NCI-H526 treated with DMSO at 0.1 percent for 48 hours (cell line): ENCODE measurements around the gene ESPN.

Experiments used
- DNase-seq: peaks from one replicate; lab custom pipeline; 2025; lab: John Stamatoyannopoulos, UW

ESPN gene

DNA sequence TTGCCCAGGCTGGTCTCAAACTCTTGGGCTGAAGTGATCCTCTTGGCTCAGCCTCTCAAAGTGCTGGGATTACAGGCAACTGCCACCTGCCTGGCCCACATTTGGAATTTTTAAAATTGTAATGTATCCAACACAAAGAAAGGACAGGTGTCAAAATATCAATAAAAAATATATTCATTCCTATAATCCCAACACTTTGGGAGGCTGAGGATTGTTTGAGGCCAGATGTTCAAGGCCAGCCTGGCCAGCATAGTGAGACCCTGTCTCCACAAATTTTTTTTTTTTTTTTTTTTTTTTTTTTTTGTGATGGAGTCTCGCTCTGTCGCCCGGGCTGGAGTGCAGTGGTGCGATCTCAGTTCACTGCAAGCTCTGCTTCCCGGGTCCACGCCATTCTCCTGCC is 14.8 kb upstream of the ESPN start:
- DNase-seq: no peak

DNA sequence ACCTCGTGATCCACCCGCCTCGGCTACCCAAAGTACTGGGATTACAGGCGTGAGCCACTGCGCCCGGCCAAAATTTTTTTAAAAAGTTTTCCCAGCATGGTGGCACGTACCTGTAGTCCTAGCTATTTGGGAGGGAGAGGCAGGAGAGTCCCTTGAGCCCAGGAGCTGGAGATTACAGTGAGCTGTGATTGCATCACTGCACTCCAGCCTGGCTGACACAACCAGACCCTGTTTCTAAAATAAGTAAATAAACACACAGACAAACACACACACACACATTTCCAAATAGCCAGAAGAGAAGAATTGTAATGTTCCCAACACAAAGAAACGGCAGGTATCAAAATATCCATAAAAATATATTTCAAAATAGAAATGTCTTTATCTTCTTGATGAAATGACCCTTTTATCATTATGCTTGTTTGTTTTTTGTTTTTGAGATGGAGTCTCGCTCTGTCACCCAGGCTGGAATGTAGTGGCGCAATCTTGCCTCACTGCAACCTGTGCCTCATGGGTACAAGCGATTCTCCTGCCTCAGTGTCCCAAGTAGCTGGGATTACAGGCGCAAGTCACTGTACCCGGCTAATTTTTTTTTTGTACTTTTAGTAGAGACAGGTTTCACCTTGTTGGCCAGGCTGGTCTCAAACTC is 14.2 kb upstream of the ESPN start:
- no peak for DNase-seq

DNA sequence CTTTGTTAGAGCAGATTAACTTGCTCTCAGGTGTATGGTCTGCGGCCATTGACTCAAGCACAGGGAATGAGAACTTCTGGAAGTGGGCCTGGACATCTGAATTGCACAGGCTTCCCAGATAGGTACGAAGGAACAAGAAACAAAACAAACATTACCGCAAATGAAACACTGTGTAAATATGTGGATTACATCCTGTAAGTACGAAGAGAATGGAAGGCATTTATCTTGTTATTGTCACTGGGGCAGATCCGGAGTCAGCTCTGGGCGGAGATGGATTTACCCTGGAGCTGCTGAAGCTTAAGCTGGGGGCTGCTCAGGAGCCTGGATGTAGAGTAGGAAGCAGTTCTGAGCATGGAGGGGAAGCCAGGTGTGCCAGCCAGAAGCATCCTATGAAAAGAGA is 11.7 kb upstream of the ESPN start:
- no peak for DNase-seq

DNA sequence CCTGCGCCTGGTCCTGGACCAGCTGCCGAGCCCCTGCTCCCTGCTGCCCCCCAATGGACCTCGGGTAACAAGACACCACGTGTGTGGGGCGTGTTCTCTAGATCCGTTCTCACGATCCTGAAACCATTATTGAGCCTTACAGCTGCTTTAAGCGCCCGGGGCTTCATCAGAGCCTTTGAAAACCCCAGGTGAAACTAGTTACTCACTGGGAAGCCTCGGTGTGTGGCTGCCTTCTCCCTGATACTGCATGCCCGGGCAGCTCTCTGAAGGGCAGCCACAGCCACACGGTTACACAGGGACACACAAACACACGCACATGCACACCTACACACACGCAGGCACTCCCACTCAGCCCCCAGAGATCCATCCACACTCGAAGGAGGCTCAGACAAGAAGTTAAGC is 10.1 kb upstream of the ESPN start:
- peak; percentile 61 for DNase-seq

DNA sequence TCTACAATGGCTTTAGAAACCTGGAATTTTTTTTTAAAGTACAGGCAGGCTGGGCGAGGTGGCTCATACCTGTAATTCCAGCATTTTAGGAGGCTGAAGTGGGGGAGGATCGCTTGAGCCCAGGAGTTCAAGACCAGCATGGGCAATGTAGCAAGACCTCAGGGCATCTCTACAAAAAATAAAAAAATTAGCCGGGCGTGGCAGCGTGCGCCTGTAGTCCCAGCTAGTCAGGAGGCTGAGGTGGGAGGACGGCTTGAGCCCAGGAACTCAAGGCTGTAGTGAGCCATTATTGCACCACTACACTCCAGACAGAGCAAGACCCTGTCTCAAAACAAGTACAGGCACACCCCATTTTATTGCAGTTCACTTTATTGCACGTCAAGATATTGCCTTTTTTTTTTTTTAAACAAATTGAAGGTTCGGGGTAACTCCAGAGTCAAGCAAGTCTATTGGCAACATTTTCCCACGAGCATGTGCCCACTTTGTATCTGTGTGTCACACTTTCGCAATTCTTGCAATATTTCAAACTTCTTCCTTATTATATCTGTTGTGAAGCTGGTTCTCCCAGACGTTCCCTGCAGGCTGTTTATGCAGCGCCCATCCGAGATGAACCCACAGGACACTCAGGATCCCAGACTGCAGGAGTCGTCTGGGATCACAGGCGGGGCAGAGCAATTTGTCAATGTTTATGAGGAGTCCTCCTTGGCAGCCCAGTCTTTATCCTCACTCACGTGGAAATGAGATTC is 9.5 kb upstream of the ESPN start:
- DNase-seq: no peak

DNA sequence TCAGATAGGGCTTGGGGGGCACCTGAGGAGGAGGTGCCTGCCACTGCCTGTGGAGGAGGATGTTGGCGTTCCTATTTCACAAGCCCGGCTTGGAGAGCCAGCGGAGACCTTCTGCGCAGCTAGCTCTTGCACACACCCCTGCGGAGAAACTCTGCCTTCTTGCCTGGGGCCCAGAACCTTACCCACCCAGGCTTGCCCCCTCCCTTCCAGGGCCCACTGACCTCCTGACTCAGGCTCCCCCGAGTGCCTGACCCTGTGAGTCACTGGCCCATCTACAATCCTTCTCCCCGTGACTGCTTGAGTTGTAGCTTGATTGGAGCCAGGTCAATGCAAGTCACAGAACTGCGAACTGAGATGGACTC is 8.3 kb upstream of the ESPN start:
- no peak for DNase-seq

DNA sequence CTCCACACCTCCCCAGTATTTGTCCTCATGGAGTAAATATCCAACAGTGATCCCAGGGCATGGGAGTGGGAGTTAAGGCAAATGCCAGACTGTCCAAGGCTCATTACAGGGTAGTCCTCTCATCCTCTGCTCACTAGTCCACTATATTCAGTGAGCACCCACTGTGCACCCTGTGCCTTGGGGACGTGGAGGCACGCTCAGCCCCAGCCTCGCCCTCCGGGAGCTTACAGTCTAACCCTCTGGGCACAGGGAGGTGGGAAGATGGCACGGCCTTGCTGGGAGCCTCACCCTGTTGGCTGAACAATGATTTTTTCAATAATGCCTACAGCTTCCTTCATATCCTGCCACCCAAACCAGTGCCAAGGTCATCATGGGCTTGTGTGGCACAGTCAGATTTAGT is 7.7 kb upstream of the ESPN start:
- no peak for DNase-seq

DNA sequence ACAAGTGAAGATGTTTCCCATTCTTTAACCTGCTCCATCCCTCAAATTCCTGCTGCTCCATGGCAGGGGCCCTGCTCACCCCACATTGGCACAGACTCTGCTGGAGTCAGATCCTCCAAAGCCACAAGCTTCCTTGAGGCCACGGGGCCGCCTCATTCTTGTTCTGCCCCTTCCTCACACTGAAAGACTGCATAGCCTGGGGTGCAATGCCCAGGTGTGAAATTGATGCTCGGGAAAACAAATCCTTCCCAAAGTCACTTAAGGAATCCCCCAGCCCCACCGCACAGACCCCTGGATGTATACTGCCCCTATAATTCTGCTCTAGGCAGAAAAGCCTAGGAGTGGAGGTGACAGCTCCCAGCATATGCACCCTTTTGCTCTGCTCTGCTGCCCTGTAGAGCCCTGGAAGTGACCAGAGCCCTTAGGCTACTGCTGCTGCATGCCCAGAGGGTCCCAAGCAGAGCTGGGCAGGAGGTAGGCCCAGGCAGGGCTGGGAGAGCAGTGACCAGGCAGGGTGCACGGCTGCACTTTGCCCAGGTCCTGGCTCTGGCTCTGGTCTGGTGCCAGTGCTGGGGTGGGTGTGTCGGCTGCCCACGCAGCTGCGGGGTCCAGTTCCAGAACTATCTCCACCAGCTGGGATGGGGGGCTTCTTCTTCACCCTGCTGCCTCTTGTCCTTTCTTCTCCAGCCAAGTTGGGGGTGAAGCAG is 6.5 kb upstream of the ESPN start:
- no peak for DNase-seq

DNA sequence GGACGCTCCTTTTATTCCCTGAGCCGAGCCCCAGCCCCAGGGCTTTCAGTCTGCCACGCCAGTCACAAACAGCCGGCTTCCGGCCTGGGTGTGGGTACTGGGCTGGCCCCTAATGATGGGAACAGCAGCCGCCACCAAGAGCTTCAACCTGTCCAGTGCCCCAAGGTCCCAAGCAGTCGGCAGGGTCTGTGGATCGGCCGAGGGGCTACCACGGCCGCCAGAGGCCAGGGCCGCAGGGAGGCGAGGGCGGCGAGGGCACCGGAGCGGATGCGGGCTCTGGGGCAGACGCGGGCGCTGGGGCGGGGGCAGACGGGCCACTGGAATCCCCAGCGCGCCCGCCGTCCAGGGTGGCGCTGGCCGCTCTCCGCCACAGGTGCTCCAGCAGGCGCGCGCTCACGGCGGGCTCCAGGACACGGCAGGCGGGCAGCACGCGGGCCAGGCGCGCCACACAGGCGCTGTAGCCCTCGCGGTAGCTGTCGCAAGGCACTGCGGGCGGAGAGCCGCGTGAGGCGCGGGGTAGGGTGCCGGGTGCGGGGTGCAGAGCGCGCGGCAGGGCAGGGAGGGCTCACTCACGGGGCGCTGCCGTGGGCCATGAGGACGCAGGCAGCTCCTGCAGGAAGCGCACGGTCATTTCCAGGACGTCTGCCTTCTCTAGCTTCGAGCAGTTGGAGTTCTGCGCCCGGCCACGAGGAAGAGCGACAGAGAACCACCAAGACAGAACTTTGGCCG is 5.7 kb upstream of the ESPN start:
- DNase-seq: no peak

DNA sequence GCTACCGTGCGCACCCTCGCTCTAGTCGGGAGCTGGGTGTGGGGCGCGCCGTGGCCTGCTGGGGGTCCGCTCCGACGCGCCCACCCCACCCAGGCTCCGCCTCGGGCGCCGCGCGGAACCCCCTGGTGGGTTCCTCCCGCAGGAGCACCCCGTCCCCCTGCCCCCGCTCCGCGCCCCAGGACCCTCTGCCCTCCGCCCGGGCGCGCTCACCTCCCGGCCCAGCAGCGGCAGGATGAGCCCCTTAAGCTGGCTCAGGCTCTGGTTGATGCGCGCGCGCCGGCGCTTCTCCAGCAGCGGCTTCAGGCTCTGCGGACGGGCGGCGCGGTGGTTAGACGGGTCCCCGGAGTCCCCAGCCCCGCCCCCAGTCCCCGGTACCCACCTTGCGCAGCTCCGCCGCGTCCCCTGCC is 5.2 kb upstream of the ESPN start:
- DNase-seq: no peak

DNA sequence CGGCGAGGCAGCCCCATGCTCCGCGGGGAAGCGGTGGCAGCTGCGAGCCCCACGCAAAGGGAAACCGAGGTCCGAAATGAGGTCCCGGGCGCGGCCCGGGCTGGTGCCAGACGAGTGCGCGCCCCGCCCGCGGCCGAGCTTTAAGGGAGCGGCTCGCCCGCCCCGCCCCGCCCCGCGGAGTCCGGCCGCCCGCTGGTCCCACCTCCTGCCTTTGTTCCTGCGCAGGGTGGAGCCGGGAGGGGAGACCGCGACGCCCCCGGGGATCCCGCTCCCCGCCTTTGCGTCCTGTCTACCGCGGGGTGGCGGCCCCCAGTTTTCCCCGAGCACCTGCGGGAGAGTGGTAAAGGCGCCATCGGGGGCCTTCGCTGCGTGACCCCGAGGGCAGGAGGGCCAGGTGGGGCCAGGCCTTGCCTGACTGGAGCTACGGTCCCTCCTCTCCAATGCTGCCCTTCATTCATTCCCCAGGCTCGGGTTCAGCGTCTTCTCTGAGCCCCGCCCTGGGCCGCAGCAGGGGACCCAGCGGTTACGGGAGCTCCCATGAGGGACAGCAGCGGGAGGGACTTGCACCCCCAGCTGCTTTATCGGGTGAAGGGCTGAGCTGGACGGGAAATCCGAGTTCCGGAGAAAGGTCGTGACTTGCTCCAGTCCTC is 4.6 kb upstream of the ESPN start, which contains the start of gene HES2:
Gene HES2 (minus strand): TSS at position 116 of the 650 bp plus-strand sequence. CDS start 99 bp downstream, at position 17.
- DNase-seq: peak; percentile 53

DNA sequence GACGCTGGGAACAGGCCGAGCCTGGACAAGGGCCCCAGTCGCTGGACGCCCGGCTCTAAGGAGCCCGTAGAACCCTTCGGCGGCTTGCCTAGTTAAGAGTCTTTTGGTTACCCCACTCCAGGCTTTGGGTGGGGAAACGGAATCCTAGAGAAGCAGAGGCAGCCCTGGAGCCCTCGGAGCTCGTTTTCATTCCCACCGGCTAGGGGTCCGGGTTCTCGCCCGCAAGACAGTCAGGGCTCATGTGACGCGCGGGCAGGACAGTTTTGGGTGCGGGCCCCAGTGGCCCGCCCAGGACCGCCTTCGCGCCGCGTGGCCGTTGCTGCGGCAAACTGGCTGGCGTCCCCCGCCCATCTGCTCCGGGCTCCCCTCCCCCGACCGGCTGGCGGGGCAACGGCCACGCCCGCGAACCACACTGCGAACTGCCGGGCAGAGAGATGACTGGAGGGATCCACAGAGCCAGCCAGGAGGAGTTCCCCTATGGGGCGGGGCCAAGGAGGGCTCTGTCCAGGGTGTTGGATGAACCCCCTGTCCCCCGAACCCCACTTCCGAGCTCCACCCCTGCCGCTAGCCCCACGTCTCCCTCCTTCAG is 4.0 kb upstream of the ESPN start:
- peak; percentile 45 for DNase-seq

DNA sequence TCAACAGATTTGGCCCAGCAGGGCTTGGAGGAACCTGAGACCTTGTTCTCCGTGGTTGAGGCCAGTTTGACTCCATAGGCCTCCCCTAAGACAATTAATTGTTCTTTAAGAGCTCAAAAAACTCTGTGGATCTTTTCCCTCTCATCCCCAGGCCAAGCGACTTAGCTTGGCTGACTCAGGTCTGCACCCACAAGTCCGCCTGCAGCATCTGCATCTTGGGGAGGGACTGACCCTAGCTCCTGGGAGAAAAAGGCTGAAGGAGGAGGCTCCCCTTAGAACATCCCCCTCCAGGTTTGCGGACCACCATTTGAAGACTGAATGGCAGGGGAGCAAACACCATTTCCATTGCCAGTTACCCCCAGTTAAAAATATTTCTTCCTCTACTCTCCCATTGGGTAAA is 3.3 kb upstream of the ESPN start:
- DNase-seq: no peak

DNA sequence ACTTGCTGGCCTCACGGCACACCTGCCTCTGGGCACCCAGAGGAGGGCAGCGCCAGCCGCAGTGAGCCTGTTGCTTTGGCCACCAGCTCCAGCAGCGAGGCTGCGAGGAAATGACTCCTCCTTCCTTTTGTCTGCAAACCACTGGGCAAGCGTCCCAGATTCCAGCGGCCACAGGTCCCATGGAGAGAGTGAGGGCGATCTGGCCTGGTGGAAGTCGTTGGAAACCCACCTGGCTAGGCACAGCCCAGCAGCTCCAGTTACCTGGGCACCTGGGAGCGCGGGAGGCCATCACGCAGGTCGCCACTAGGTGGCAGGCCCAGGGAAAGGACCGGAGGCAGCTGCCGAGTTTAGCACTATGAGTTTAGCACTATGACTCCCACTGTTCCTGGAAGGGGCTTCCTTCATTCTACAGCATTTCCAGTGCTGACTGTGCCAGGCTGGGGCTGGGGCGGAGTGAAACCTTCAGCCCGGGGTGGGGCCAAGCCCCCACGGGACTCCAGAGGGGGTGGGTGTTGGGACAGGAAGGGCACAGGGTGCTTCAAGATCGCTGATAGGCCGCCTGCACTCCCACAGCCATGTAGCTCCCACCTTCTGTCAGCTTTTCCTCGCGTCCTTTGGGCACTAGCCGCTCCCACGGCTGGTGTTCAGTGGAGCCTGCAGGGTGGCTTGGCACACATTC is 1.1 kb upstream of the ESPN start:
- peak; percentile 83 for DNase-seq

DNA sequence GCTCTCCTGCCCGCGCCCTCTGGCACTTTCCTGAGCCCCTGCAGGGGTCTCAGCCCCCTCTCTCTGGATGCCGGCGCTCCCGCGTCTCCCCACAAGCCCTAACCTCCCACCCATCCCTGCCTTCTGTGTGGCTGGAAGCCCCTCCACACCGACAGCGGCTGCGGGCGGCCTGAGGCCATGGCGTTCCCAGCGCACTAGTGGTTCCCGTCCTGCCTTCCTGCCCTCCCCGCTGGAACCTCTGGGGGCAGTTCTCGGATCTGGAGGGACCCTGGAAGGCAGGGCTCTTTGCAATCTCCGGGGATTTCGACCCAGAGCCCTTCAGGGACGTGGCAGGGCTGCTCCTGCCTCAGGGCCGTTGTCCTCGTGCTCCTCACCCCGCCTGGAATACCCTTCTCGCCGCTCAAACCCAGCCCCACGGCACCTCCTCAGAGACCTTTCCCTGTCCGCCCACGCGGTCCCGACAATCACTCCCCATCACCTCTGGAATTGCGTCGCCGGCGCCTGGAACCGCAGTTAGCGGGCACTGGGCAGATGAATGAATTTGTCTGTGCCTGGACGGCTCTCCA is 493 bp upstream of the ESPN start:
- DNase-seq: no peak

DNA sequence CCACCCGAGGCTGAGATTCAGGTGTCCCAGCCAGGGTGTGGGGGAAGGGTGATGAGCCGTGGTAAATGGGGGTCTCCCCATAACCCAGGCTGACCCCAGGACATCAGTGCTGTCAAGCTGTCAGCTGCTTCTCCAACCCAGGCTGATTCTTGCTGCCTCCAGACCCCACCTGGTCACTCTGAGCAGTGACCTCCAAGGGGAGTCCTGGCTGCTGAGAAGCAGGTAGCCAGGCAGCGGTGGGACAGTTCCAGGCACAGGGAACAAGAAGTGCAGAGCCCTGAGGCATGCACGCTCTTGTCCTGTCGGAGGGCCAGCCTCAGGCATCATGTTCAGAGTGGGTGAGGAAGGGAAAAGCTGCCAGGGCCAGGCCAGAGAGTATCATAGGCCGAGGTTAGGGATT is 1.1 kb downstream of the ESPN start:
- DNase-seq: no peak

DNA sequence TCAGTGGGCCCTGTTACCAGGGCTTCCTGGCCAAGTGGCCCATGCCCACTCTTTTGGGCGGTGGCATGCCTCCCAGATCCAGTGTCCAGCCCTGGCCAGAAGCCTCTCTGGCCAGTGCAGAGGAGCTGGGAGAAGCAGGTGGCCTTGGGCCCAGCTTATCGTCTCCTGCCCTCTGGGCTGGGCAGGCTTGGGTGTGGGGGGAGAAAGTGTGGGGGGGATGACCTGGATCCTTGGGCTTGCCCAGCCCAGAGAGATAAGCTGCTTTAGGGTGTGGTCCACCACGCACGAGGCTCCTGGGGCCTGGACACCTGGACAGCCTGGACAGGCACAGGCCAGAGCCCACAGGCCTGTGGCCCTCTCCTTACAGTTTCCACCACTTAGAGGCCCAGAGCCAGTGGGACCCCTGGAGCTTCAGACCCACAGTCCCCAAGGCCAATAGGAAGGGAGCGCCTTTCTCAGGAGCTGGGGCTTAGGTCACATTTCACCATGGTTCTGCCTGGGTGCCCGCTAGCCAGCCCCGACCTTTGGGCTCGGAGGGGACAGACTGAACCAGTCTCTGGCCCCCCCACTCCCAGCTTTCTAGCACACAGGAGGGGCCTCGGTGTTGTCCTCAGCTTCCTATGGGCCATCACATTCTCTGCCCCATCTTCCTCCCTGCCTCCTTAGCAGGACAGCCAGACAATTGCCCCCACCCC is 1.8 kb downstream of the ESPN start:
- no peak for DNase-seq

DNA sequence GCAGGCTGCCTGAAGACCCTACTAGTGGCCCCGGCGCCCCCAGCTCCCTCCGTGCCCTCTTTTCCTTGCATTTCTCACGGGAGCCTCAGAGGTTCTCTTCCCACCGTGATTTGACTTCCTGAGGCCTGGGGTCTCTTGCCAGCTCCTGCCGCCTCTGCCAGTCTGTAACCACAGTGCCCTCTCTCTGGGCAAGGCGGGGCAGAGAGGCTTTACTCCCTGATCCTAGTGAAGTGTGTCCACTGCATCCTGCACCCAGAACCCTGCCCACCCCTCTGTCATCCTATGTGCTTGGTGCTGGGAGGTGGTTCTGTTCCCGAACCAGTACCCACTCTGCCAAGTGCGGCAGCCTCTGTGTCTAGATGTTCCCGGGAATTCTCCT is 2.4 kb downstream of the ESPN start:
- DNase-seq: no peak

DNA sequence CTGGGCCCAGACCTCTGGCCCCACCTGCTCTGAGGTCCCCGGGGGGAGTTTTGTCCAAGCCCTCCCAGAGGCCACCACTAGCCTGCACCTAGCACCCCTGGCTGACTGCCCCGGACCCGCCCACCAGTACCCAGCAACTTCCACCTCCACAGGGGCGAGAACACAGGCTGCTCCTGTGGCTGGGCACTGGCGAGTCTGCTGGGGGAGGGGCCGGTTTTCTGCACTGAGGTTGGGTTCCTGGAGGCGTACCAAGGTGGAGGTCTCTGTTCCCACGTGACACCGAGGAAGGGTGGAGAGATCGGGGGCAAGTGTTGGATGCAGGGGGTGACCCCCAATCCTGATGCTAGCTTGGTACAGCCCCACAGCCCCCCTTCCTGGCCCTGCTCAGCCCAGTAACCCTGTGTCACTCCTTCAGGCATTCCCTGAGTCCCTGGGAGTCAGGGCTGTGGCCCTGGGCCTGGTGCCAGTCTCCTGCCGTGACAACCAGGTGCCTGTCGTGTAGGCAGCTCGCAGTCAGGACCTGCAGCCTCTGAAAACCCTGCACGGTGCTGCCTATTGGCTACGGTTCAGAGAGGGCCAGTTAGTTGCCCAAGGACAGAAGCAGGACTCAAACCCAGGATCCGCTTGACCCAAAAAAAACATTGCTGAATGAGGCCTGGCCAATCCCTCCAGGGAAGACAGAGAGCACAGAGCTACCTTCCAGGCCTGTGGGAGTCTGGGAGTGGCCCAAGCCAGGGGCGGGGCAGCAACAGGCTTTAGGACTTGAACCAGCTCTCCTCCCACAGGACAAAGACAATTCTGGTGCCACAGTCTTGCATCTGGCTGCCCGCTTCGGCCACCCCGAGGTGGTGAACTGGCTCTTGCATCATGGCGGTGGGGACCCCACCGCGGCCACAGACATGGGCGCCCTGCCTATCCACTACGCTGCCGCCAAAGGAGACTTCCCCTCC is 3.1 kb downstream of the ESPN start:
- no peak for DNase-seq
